Measurements from ENCODE around the gene NKG7. TPM values are rescaled to one million over a fixed set of nuclear protein-coding genes. Genes with fewer than 3 reads are reported as not detected.
A peak's percentile ranks its signal among the peaks of the same experiment; 100 is the strongest.

Gene NKG7
- total and polyA plus RNA-seq, 4 donors, result 2.0 to 13.6 (median 5.7) TPM

DNA sequence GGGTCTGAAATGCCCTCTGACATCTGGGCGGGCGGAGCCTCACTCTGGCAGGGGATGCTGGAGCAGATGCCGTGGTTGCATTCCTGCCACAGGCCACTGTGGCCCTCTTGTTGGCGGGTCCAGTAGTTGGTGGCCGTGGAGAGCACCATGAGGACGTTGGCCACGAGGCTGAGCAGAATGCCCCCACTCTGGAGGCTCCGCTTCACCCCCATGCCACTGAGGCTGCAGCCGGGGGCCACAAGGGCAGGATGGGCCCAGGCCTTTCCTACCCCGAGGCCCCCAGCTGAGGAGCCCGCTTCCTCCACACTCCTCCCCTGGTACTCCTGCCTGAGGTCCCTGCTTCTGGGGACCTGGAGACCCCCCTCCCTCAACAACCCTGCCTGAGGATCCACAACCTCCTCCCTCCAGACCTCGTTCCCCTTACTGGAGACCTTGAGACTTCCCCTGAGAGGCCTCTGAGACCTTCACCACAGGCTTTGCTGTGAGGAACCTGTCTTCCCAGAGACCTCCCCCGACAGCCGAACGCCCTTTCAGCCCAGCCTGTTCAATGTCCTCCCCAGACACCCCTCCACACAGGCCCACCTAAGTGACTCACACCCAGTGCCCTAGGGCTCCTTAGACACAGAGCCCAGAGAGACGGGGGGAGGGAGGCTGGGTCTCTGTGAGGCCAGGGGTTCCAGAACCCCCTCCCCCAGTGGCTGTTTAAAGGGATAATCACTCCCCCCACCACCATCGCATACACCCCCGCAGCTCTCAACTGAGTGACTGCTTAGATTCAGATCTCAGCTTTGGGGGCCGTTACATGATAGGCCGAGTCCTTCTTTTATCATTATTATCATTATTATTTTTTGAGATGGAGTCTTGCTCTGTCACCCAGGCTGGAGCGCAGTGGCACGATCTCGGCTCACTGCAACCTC, 3.8 kb downstream of the NKG7 start, which contains the start of gene CLDND2 (continued):
- no peak for TF ChIP-seq REST (IDR thresholded peaks at IDR 0.05)
- TF ChIP-seq FOXA1 (IDR thresholded peaks at IDR 0.05), result no peak

- Histone ChIP-seq H3K4me1 (ENCODE audit: control insufficient read depth in 4 of 4, insufficient read depth in 4 of 4, low read length in 3 of 4) (peaks cover 0 to 39% (median 24%) of the 10 kb centered on the region in 4 donors), H3K27me3 (ENCODE audit: control insufficient read depth in 4 of 4, insufficient read depth in 4 of 4, low read length in 3 of 4) (no peaks in the 10 kb centered on the region), H3K27ac (ENCODE audit: low read depth in 1 of 2, low read length in 2 of 2) (peak overlapping the region; percentile 98 to 99), H3K4me3 (ENCODE audit: low read depth in 1 of 3, low read length in 3 of 3) (peak overlapping the region; percentile 71 to 82 (median 78)), H3K9me3 (ENCODE audit: control insufficient read depth in 4 of 4, low read length in 3 of 4) (no peaks in the 10 kb centered on the region), H3K9ac (ENCODE audit: low read depth in 1 of 2, low read length in 2 of 2) (peak overlapping the region; percentile 86 to 98), H3K36me3 (ENCODE audit: control insufficient read depth in 4 of 4, insufficient read depth in 3 of 4, low read depth in 1 of 4, low read length in 3 of 4) (no peaks in the 10 kb centered on the region)
- WGBS, result 3% methylated on average over 64 of the region's 64 CpGs
- peak; percentile 99 for DNase-seq (ENCODE audit: low spot score)
- peak; percentile 3 for TF ChIP-seq NR2F2 (IDR thresholded peaks at IDR 0.05)
- TF ChIP-seq ATF3 (IDR thresholded peaks at IDR 0.05), result no peak
- TF ChIP-seq EGR1 (IDR thresholded peaks at IDR 0.05; ENCODE audit: low read depth in 2 of 2), result peak; percentile 33 to 40
- peak in 1 of 2 donors; percentile 31 for TF ChIP-seq JUND (IDR thresholded peaks at IDR 0.05)
- TF ChIP-seq CTCF (IDR thresholded peaks at IDR 0.05; ENCODE audit: low read depth, low read length, missing input control), result peak; percentile 1
- TF ChIP-seq YY1 (IDR thresholded peaks at IDR 0.05), result peak; percentile 59
- peak in 1 of 2 donors; percentile 57 for TF ChIP-seq GABPA (IDR thresholded peaks at IDR 0.05 in 1 of 2, conservative IDR thresholded peaks at IDR 0.05 in 1 of 2)
- TF ChIP-seq HNF4A (conservative IDR thresholded peaks at IDR 0.05), result peak in 1 of 2 donors; percentile 42
- TF ChIP-seq SP1 (IDR thresholded peaks at IDR 0.05), result peak; percentile 91
- no peak for TF ChIP-seq HNF4G (IDR thresholded peaks at IDR 0.05)
- TF ChIP-seq, protein P1, sequence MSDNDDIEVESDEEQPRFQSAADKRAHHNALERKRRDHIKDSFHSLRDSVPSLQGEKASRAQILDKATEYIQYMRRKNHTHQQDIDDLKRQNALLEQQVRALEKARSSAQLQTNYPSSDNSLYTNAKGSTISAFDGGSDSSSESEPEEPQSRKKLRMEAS (IDR thresholded peaks at IDR 0.05), result peak; percentile 78
- no peak for TF ChIP-seq FOXA2 (IDR thresholded peaks at IDR 0.05)
- no peak for TF ChIP-seq FOXA1 (IDR thresholded peaks at IDR 0.05)
- peak; percentile 37 to 63 for TF ChIP-seq RXRA (IDR thresholded peaks at IDR 0.05)
- peak; percentile 52 to 56 for TF ChIP-seq RAD21 (IDR thresholded peaks at IDR 0.05)
- TF ChIP-seq TAF1 (conservative IDR thresholded peaks at IDR 0.05), result peak; percentile 25
- peak; percentile 88 for TF ChIP-seq REST (IDR thresholded peaks at IDR 0.05)
- TF ChIP-seq, protein P2, sequence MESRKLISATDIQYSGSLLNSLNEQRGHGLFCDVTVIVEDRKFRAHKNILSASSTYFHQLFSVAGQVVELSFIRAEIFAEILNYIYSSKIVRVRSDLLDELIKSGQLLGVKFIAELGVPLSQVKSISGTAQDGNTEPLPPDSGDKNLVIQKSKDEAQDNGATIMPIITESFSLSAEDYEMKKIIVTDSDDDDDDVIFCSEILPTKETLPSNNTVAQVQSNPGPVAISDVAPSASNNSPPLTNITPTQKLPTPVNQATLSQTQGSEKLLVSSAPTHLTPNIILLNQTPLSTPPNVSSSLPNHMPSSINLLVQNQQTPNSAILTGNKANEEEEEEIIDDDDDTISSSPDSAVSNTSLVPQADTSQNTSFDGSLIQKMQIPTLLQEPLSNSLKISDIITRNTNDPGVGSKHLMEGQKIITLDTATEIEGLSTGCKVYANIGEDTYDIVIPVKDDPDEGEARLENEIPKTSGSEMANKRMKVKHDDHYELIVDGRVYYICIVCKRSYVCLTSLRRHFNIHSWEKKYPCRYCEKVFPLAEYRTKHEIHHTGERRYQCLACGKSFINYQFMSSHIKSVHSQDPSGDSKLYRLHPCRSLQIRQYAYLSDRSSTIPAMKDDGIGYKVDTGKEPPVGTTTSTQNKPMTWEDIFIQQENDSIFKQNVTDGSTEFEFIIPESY (IDR thresholded peaks at IDR 0.05), result no peak
These were observed 4.7 kb downstream of the NKG7 start for GRCh38 chr19:51367565-51368365.
